HG03342 (cell line): ENCODE data around the gene ANP32B.
A peak's percentile ranks its signal among the peaks of the same experiment; 100 is the strongest.
"Not testable (repeated sequence)": the region's sequence is repeated elsewhere in the genome, so short reads cannot be mapped to it uniquely, and the experiment has no call there.

Experiments
- ATAC-seq: cut with Tn5 transposase; IDR thresholded peaks from one replicate; pipeline ENCODE4 v1.9.1; 2021; ENCODE audit warnings: mild to moderate bottlenecking, moderate library complexity; ENCODE audit not compliant: unreplicated experiment

Gene ANP32B

DNA sequence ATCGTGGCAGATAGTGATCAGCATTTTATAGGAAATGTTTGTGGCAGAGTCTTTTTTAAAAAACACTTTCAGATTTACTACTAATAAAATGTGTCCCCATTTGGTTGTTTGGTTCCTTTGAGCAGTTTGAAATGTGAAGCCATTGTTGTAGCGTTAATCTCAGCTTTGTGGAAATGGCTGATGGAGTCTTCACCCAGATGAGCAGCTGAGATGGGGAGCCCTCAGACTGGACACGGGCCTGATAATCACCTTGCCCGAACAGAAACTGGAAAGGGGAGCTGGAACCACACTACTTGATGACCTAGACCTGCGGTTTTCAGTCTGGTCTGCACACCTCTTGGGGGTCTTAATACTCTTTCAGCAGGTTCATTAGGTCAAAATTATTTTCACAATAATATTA lies 20.6 kb upstream of the ANP32B start:
- no peak for ATAC-seq

DNA sequence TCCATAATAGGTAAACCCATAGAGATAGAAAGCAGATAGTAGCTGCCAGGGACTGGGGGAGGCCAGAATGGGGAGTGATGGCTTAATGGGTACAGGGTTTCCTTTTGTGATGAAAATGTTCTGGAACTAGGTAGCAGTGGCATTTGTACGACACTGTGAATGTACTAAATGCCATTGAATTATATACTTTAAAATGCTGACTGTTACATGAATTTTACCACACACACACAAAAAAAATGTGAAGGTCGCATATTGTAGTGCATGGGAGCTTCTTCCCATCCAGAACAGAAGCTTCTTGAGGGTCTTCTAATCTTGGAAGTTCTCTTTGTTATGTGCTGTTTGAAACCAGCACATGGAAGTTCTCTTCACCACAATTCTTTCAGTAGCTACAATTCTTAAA lies 19.9 kb upstream of the ANP32B start:
- no peak for ATAC-seq

DNA sequence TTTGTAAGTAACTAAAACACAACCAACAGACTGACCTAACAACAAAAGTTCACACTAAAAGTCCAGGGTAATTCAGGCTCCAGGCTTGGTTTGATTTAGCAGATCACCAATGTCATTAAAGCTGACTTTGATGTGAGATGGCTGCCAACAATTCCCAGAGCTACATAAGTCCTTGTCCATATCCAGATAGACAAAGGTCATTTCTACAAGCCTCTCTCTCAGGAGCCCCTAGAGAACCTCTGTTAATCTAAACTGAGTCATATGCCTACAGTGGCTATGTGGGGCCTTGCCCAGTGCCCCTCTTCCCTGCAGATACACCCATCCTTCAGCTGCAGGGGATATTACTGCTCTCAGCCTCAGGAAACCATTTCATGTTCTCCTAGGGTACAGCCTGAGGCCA lies 18.2 kb upstream of the ANP32B start:
- no peak for ATAC-seq

DNA sequence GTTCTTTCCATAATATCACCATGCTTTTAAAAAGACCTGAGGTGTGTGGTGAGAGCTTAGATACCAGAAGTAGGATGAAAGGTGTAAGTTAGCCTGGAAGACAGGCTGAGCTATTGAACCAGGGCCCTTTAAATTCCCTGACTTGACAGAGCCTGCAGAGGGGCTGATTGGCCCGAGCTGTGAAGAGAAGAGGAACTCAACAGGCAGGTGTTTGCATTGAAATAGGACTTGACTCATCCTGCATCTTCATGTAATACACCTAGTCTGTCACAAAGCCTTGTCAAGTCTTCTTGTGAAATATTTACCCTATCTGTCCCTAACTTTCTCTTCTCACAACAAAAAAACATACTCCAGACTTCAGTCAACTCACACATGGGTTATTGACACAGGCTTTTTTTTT lies 16.6 kb upstream of the ANP32B start:
- ATAC-seq, result no peak

DNA sequence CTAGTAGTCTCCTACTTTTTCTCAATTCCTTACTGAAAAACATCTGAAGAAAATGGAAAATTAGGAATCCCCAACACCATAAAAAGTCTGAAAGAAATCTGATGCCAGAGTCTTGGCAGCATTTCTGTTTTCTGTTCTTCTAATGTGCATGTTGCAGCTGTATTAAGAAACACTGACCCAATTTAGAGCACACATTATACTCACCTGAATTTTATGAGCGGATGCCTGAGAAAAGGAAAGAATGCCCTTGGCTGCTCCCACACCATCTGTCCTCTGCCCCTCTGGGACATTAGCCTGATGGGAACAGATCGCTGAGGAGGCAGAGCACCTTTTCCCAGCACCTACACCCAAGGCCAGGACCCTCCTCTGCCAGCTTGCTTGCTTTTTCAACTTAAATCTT lies 14.1 kb upstream of the ANP32B start:
- ATAC-seq, result no peak

DNA sequence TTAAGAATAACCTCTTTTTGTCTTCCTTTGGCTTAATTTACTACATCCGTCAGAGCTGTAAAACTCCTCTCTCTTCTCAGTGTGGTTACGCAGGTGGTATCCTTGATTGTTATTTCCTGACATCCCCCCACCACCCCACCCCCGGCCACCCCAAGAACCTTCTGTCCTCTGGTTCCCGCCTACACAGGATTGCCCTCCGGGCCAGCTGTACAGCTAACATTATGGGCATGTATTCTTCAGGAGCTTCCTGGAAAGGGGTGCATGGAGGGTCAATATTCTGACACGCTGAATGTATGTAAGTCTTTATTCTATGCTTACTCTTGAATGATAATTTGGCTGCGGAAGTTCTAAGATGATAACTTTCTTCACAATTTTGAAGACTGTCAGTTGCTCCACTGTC lies 13.0 kb upstream of the ANP32B start:
- no peak for ATAC-seq

DNA sequence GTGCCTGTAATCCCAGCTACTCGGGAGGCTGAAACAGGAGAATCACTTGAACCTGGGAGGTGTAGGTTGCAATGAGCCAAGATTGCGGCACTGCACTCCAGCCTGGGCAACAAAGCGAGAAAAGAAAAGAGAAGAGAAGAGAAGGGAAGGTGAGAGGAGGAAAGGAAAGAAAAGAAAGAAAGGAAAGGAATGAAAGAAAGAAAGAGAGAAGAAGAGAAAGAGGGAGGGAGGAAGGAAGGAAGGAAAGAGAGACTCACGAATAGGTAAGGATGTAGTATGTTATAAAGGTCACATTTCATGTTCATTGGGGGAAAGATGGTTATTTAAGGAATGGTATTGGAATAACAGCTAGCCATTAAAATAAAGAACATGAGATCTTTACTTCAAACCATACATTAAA lies 10.4 kb upstream of the ANP32B start:
- ATAC-seq, result no peak

DNA sequence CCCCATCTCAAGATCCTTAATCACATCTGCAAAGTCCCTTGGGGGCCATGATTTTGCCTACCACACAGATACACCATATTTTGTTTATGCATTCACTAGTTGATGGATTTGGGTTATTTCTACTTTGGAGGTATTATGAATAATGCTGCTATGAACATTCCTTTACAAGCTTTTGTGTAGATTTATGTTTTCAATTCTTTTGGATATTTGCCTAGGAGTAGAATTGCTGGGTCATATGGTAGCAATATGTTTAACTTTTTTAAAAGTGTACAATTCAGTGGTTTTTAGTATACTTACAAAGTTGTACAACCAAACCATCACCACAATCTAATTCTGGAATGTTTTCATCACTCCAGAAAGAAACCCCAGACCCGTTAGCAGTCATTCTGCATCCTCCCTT lies 7.8 kb upstream of the ANP32B start:
- no peak for ATAC-seq

DNA sequence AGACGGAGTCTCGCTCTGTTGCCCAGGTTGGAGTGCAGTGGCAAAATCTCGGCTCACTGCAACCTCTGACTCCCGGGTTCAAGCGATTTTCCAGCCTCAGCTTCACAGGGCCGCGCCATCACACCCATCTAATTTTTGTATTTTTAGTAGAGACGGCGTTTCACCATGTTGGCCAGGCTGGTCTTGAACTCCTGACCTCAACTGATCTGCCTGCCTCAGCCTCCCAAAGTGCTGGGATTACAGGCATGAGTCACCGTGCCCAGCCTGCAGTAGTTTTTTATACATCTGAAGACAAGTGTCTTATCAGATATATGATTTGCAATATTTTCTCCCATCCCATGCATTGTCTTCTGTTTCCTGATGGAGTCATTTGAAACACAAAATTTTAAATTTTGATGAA lies 6.5 kb upstream of the ANP32B start:
- ATAC-seq, result not testable (repeated sequence)

DNA sequence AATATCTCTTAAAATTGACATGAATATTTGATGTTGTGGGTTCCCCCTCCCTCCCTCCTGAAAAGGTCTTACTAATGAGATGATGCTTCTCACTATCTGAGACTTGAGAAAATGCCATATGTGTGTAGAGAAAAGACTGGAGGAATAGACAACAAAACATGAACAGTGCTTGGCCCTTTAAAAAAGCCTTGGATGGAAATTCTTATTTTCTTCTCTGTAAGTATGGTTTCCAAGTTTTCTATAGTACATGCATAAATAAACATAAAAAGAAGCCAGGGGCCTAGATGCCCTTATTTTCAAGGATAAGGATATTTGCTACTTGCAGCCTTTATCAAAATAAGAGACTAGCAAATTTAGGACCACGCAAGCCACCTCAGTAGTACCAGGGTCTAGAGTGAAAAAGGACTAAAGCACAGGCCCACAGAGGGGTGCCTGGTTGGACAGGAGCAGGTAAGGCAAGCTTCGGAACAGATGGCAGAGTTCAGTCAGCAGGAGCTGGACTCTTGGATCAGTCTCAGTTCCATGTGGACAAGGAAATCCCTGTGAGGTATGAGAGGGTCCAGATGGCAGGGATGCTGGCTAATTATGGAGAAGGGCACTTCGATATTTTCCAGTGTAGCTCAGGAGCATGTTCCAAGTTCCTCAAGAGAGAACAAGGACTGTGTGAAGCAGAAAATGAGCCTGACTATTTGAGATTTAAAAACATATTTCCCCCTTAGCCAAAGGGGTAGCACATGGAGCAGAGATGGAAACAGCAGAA lies 4.6 kb upstream of the ANP32B start:
- no peak for ATAC-seq

DNA sequence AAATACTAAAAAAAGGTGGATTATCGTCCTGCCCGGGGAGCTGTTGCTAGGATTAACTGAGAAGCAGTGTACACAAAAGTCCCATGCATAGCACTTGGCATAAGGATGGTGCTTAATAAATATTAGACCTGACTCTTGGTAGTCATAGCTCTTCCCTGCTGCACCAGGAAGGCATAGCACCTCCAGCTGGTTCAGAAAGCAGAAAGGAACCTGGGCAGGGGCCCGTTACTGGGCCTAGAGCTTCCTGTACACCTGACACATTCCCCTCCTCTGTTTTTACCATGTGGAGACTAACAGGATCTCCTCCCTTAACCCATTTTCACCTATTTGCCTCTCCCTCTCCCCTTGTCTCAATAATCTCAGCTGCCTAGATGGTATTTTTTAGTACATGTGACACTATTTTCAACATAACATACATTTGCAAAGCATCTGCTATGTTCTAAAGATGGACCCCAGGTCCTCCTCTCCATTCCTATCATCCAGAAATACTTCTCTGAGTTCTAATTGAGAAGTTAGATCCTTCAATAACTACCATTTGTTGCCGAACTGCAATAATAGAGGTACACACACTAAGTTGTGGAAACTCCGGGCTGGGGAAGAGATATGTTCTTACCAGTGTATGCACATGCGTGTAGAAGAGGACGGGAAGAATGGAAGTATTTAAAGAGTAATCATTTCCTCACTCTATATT lies 3.2 kb upstream of the ANP32B start:
- no peak for ATAC-seq

DNA sequence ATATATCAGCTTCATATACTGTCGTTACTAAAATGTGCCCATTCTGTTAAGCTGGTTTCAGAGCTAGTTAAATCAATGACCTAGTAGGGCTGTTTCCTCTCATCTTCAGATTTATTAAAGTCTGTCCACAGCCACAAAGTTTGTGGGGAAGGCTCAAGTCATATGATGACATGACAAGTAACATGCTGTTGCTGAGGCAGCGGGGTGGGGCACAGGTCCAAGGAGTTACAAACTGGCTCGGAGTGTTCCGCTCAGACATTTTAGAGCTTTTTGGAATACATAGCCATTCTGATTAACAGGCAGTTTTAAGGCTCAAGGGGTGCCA lies 2.7 kb upstream of the ANP32B start:
- no peak for ATAC-seq

DNA sequence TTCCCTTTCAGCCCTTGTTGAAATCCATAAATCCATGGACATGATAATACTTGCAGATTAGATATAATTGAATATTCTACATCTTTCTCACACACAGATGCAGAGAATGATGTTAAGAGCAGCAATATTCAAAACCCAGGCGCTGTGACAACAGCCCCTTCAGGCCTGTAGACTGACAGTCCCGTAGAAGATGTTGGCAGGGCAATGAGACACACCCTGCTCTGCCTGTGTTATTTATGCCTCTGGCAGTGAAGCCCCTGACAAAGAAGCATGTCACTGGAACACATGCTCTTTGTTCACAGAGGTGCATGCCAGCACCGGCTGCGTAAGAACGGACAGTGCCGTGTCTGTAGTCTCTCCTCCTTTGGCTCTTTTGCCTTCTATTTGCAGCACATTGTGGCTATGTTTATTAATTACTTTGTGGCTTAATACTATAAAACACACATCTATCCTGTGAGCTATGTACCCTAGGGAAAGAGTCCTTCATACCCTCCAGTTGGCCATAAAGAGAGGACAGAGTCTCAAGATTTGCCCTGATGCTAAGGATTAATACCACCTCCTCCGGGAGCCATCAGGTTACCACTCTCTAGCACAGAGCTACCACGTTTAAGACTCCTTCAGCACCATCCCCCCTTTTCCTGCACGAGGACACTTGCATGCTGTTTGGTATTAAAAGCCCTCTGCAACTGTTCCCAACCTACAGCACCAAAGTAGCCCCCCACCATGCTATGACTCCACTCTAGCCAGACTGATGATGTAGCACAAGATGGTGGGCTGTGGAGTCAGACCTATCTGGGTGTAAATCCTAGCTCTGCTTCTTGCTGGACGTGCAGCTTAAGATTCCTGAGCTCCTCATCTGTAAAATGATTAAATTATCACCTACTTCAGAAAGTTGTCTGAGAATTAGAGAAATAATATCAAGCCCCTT lies 2.0 kb upstream of the ANP32B start:
- no peak for ATAC-seq

DNA sequence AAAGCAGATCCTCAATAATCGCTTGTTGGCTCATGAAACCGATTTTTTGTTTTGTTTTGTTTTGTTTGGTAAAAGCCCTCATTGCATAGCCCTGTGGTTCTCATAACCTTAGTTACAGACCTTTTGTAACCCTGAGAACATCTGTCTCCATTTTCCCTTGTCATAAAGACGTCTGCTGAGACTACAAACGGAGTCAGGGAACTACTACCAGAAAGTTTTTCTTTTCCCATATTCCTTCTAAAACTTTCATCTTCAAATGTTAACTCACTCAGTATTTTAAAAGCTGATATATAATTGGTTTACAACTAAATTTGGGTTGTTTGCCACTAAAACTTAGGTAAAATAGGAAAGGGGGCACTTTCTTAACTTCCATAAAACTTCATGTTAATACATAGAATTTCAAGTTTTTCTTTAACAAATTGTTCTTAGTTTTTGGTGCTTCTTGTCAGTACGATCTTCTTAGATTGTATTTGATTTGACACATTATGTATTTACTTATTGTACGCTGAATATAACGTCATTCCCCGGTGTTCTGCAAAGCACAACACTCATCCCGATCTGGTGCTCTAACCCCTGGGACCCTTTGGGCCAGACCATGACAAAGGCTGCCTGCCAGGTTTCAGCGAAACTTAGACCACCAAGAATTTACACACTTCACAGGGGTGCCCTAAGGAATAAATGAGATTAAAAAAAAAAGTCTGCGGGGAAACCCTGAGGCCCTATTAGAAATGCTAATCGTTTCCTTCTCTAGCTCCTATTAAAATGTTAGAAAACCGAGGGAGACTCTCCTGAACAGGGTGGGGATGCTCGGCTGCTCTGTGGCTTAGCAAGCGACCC lies 1.1 kb upstream of the ANP32B start:
- ATAC-seq, result no peak

DNA sequence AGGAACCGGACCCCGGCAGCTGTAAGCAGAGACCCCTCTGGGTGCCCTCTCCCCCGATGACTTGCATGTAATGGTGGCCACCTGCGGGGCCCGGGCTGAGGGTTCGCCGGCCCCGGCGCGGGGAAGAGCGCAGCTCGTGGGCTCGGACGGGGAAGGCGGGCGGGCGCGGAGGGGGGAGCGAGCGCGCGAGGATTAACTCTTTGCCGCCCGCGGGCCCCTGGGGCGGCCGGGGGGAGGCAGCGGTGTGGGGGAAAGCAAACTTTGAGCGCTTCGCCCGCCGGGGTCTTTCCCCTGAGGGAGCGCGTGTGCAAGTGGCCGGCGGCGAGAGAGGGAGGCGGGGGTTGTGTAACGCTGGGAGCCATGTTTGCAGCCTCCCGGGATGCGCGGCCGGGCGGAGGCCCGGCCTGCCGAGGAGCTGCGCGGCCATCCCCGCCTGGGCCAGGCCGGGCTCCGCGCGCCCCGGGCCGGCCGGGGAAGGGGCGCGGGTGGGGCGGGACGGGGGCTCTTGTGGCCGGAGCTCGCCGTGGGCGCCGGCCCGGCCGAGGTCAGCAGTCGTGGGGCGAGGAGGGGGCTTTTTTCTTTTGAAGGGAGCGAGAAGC lies 547 bp downstream of the ANP32B start:
- ATAC-seq, result no peak

DNA sequence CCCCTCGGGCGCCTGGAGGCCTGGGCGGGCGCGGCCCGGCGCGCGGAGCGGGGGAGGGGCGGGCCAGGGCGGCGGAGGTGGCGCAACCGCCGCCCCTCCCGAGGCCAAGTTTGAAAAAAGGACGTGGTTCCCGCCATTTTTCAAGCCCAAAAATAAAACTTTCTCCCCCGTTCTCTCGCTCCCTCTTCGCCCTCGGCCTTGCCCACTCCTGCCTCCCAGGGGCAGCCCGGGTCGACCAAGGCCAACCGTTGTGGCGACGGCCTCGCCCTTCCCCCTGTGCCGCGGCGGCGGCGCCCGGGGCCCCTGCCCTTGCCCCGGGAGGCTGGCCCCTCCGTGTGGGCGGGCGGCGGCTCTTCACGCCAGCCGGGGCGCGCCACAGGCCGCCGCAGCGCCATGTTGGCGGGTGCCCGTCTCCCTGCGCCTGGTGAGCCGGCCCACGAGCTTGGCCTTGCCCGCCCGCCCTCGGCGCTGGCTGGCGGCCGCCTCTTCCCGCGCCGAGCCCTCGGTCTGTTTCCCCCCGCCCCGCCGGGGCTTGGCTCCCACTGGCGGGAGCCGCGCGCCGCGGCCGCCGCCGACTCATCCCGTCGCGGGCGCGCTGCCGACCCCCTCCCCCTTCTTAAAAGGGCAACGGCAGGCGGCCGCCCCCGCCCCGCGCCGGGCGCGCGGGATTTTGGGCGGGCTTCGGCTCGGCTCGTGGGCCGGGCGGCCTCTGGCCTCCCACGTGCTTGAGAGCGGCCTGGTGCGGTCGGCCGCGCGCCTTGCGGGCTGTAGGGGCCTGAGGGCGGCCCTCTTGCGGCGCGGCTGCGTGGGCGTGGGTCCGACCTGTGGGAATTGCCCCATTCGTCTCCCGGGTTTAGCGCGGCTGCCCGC lies 1.3 kb downstream of the ANP32B start:
- ATAC-seq, result peak; percentile 22

DNA sequence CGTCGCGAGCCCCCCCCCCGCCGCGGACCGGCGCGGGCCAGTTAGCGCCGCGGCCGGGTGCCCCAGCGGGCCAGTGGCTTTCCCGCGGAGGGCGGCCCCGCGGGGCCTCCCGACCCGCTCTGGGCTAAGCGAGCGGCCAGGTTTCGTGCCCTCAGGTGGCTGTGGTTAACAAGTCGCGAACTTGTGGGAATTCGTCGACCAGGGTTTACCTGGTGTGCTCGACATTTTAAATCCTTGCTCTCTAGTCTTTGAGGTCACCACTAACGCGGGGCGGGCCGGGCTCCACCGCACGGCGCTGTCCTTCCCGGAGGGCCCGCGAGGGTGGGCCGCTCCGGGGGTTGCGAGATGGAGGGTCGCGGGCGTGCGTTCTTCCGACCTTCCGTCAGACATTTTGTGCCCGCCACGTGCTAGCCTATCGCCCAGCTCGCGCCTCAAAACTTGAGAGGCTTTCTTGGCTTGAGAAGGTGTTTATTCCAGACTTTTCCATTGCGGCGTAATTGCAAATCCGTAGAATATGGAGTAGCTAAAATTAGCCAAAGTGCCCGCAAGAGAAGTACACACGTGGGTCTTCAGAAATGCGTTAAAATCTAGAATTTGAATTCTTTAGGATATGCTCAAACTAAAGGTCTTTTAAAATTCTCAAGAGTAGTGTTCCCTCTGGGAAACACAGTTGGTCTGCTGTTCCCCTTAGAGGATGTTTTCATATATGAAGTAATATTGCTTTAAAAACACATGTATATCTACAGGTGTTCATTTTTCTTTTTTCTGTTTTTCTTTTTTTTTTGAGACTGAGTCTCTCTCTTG lies 2.1 kb downstream of the ANP32B start:
- ATAC-seq, result peak; percentile 5

DNA sequence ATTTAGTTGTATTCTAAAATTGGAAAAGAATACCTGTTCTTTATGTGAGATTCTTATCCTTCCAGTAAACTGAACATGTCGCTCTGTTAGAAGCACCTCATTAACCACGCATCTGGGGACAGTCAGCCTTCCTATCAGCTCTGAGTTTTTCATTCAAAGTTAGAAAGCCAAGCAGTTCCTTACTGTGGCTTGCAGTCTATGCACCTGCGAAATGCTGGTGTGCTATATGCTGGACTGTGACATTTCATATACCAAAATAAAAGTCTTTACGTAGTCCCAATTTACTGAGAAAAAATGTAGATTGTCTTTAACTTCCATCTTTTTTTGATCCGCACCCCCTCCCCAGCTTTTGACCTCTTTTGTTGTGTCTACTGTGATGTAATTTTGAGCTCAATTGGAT lies 4.3 kb downstream of the ANP32B start:
- ATAC-seq, result no peak

DNA sequence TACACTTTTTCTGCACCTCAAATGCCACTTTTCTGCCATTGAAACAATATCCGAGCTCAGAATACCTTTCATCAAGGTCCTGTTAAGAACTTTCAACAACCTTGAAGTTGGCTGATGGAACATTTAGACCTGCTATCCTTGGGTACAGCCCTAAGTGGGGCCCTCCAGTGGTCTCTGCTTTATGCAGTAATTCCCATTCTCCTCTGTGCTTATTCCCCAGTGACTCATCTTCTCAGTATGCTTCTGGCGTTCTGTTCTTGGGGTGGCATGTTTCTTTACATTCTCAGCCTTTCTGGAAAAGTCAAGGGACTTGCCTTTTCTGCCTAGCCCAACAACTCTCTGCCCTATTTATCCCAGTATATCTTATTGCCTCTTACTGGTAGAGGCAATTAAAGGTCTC lies 7.1 kb downstream of the ANP32B start:
- ATAC-seq, result no peak
